Left lung (tissue), 10 donors: ENCODE measurements around the gene CNTN4. TPM values are rescaled to one million over a fixed set of nuclear protein-coding genes. Genes with fewer than 3 reads are reported as not detected.

ENCODE experiments used
- ATAC-seq: fragments of 200-7000 bp; cut with Tn5 transposase; one replicate; pipeline ENCODE4 v1.9.1; 2020; ENCODE audit warnings: moderate library complexity
- DNase-seq, 4 donors: peaks; one replicate each; pipeline ENCODE4 v3.0.0-alpha.2; 2013 to 2020
- H3K27ac ChIP-seq, 2 donors: fragments of 200-600 bp; sonication (generic) in 1 of 2; one replicate each; pipeline versions ENCODE4 v1.5.0 to v1.8.0; 2020 to 2021
- H3K27me3 ChIP-seq, 2 donors: fragments of 200-600 bp; sonication (generic) in 1 of 2; one replicate each; pipeline versions ENCODE4 v1.5.0 to v1.8.0; 2020 to 2021
- H3K36me3 ChIP-seq, 2 donors: fragments of 200-600 bp; sonication (generic) in 1 of 2; one replicate each; pipeline versions ENCODE4 v1.5.0 to v1.8.0; 2020 to 2021
- H3K4me1 ChIP-seq, 2 donors: fragments of 200-600 bp; one replicate each; pipeline ENCODE4 v1.8.0; 2021
- H3K4me3 ChIP-seq, 2 donors: fragments of 200-600 bp; sonication (generic) in 1 of 2; one replicate each; pipeline versions ENCODE4 v1.5.0 to v1.8.0; 2020 to 2021; ENCODE audit warnings: mild to moderate bottlenecking in 1 of 2
- H3K9me3 ChIP-seq, 2 donors: fragments of 200-600 bp; sonication (generic) in 1 of 2; one replicate each; pipeline versions ENCODE4 v1.5.0 to v1.8.0; 2020 to 2021
- intact Hi-C, 2 donors: fragments of 100-400 bp; cut with DNase I; formaldehyde crosslinking; loops; one replicate each; pipeline versions ENCODE4 v1.11.2 to v1.14.2; 2022
- polyA plus RNA-seq, 6 donors: library from polyadenylated mRNA; unstranded; fragments of 120-200 nt; gene quantifications; one replicate each; pipeline ENCODE4 v1.2.1, GENCODE V29; 2013; ENCODE audit not compliant: insufficient read length in 6 of 6
- total RNA-seq, 2 donors: library from RNA; stranded (reverse); fragmentation: NEBNext Ultra II Directional; extraction: Animal tissue kit (Norgen Biotek cat#: 25700); gene quantifications; one replicate each; pipeline ENCODE4 v1.2.1, GENCODE V29; 2021
- TF ChIP-seq, protein P1 (sequence below), 2 donors: fragments of 200-600 bp; sonication (generic) in 1 of 2; IDR thresholded peaks; one replicate each; pipeline versions ENCODE4 v1.5.0 to v1.8.0; 2021; ENCODE audit warnings: antibody characterized with exemption in 2 of 2
- donor health status: DM: no; HTN: yes; CAD: no.
- donor health status: DM: no; HTN: no; CAD: no.

CNTN4 gene
- total and polyA plus RNA-seq, 8 donors, result 5.9 to 10.4 (median 8.2) TPM

DNA sequence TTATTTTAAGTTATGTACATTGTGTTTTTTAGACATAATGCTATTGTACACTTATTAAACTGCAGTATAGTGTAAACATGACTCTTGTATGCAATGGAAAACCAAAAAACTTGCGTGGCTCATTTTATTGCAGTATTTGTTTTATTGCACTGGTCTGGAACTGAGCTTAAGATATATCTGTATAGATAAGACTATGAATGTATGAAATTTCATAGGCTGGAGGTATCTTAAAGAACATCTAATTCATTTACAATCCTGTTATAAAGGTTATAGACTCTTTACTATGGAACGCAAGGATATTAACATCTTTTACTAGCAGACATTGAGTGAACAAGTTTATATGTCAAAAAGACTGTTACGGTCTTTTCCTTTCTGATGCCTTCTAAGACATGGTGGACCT, 552.1 kb downstream of the CNTN4 start:
- no peak for ATAC-seq
- TF ChIP-seq, protein P1, sequence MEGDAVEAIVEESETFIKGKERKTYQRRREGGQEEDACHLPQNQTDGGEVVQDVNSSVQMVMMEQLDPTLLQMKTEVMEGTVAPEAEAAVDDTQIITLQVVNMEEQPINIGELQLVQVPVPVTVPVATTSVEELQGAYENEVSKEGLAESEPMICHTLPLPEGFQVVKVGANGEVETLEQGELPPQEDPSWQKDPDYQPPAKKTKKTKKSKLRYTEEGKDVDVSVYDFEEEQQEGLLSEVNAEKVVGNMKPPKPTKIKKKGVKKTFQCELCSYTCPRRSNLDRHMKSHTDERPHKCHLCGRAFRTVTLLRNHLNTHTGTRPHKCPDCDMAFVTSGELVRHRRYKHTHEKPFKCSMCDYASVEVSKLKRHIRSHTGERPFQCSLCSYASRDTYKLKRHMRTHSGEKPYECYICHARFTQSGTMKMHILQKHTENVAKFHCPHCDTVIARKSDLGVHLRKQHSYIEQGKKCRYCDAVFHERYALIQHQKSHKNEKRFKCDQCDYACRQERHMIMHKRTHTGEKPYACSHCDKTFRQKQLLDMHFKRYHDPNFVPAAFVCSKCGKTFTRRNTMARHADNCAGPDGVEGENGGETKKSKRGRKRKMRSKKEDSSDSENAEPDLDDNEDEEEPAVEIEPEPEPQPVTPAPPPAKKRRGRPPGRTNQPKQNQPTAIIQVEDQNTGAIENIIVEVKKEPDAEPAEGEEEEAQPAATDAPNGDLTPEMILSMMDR (IDR thresholded peaks at IDR 0.05), result no peak
- intact Hi-C loops, result no loop called here
- H3K27ac ChIP-seq, result no peak overlapping the region
- H3K4me3 ChIP-seq, result no peak overlapping the region
- H3K36me3 ChIP-seq, result no peaks in the 10 kb centered on the region
- no peaks in the 10 kb centered on the region for H3K4me1 ChIP-seq
- no peak for DNase-seq
- H3K9me3 ChIP-seq, result peaks cover 0 to 8% of the 10 kb centered on the region in 2 donors
- no peaks in the 10 kb centered on the region for H3K27me3 ChIP-seq

DNA sequence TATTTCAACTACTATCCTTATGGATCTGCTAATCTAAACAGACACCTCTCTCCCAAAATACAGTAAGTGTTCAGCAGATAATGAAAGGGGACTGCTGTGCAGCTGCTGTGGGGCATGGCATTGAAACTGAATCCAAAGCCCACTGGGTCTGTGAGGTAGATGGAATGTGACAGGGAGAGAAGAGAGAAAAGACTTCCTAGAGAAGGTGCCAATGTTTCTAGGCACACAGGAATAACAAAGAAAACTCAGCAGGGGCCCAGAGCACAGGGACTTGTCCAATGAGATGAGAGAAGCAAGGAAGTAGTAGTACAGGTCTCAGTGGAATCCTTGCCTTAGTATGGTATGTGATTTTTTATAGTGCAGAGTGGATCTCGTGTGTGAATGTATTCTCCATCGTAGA, 553.7 kb downstream of the CNTN4 start:
- Histone ChIP-seq H3K4me3 (no peak overlapping the region), H3K4me1 (no peaks in the 10 kb centered on the region), H3K9me3 (peaks cover 0 to 8% of the 10 kb centered on the region in 2 donors), H3K27ac (no peak overlapping the region), H3K36me3 (no peaks in the 10 kb centered on the region), H3K27me3 (no peaks in the 10 kb centered on the region)
- intact Hi-C loops, result no loop called here
- ATAC-seq (no peak), DNase-seq (no peak)
- TF ChIP-seq, protein P1 (IDR thresholded peaks at IDR 0.05), result no peak

GRCh38 chr3:2653706-2654105, 555.0 kb downstream of the CNTN4 start:
- no peak for DNase-seq
- no peak for ATAC-seq
- TF ChIP-seq, protein P1 (IDR thresholded peaks at IDR 0.05), result no peak

DNA sequence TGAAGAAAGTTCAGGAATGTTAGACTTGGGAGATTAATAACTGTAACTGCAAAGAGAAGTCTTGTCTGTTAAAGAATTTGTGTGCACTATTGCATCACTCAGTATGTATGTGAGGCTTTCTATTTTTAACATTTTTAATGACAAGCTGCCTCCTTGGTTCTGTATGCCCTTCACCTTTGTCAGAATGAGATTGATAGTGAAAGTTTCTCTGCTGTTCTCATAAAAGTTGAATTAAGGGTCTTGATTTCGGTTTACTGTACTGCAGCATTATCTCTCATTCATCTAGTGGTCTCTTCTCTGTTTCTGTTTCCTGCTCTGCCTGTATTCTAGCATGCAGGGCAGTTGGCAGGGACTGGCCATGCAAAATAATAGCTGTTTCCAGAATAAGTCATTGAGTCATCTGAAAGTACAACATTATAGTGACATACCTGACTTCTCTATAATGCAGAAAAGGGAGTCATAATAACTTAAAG, 556.6 kb downstream of the CNTN4 start:
- Histone ChIP-seq H3K9me3 (no peaks in the 10 kb centered on the region), H3K27me3 (no peaks in the 10 kb centered on the region), H3K4me1 (no peaks in the 10 kb centered on the region), H3K36me3 (no peaks in the 10 kb centered on the region), H3K27ac (no peak overlapping the region), H3K4me3 (no peak overlapping the region)
- DNase-seq (no peak), ATAC-seq (no peak)
- intact Hi-C loops, result no loop called here
- TF ChIP-seq, protein P1 (IDR thresholded peaks at IDR 0.05), result no peak

More at GRCh38 chr3:2653706-2654105, 555.0 kb downstream of the CNTN4 start:
- intact Hi-C loops, result no loop called here
- Histone ChIP-seq H3K27ac (no peak overlapping the region), H3K27me3 (no peaks in the 10 kb centered on the region), H3K9me3 (peaks cover 0 to 8% of the 10 kb centered on the region in 2 donors), H3K4me1 (no peaks in the 10 kb centered on the region), H3K36me3 (no peaks in the 10 kb centered on the region), H3K4me3 (no peak overlapping the region)

GRCh38 chr3:2656806-2657777, 558.4 kb downstream of the CNTN4 start:
- TF ChIP-seq, protein P1 (IDR thresholded peaks at IDR 0.05), result no peak
- no peaks in the 10 kb centered on the region for H3K27me3 ChIP-seq
- H3K4me1 ChIP-seq, result no peaks in the 10 kb centered on the region
- no peaks in the 10 kb centered on the region for H3K36me3 ChIP-seq
- intact Hi-C loops, result no loop called here
- H3K4me3 ChIP-seq, result no peak overlapping the region
- H3K9me3 ChIP-seq, result no peaks in the 10 kb centered on the region
- no peak for ATAC-seq
- peak in 1 of 4 donors; percentile 13 for DNase-seq
- H3K27ac ChIP-seq, result no peak overlapping the region
